Duodenal mucosa (tissue), 2 donors: ENCODE data around the gene CTBP1.

ENCODE experiments used
- H3K27ac ChIP-seq: one replicate; pipeline ENCODE4 v1.7.0; 2013; ENCODE audit warnings: low read depth, low read length
- H3K27me3 ChIP-seq, 2 donors: one replicate each; pipeline ENCODE4 v1.7.0; 2013; ENCODE audit warnings: low read length in 2 of 2, control low read depth in 1 of 2; ENCODE audit not compliant: insufficient read depth in 2 of 2, control insufficient read depth in 1 of 2
- H3K36me3 ChIP-seq, 2 donors: one replicate each; pipeline ENCODE4 v1.7.0; 2013; ENCODE audit warnings: low read length in 2 of 2, control low read depth in 1 of 2; ENCODE audit not compliant: insufficient read depth in 2 of 2, control insufficient read depth in 1 of 2
- H3K4me1 ChIP-seq, 2 donors: one replicate each; pipeline ENCODE4 v1.7.0; 2013; ENCODE audit warnings: low read length in 2 of 2, control low read depth in 1 of 2; ENCODE audit not compliant: insufficient read depth in 2 of 2, control insufficient read depth in 1 of 2
- H3K4me3 ChIP-seq, 2 donors: one replicate each; pipeline ENCODE4 v1.7.0; 2013; ENCODE audit warnings: low read length in 2 of 2, low read depth in 1 of 2
- H3K9ac ChIP-seq, 2 donors: one replicate each; pipeline ENCODE4 v1.7.0; 2013; ENCODE audit warnings: low read length in 2 of 2, low read depth in 1 of 2
- H3K9me3 ChIP-seq, 2 donors: one replicate each; pipeline ENCODE4 v1.7.0; 2013; ENCODE audit warnings: low read length in 2 of 2, control low read depth in 1 of 2; ENCODE audit not compliant: control insufficient read depth in 1 of 2

Gene CTBP1

DNA sequence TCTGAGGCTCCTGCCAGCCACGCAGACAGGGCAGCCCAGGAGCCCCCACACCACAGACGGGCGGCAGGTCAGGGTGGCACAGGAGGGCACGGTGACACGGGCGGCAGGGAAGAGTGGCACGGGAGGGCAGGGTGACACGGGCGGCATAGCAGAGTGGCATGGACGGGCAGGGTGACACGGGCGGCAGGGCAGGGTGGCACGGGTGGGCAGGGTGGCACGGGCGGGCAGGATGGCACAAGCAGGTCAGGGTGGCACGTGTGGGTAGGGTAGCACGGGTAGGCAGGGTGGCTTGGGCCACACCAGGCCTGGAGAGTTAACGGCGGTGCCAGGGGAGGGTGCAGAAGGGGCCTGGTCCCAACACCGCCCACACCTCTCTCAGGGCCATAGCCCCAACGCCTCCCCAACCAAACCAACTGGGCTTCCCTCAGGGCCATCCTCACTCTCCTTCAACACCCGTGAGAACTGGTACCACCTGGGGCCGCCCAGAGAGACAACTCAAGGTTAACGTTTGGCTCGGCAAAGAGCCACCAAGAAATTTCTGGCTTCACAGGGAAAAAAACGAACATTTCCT lies 3.4 kb downstream of the CTBP1 start:
- no peaks in the 10 kb centered on the region for H3K9me3 ChIP-seq
- H3K4me1 ChIP-seq = peaks cover 72 to 76% of the 10 kb centered on the region in 2 donors
- H3K36me3 ChIP-seq = peaks cover 4 to 7% of the 10 kb centered on the region in 2 donors
- H3K27me3 ChIP-seq = no peaks in the 10 kb centered on the region
- H3K4me3 ChIP-seq = no peak overlapping the region
- no peak overlapping the region for H3K27ac ChIP-seq
- peak overlapping the region in 1 of 2 donors; percentile 29 for H3K9ac ChIP-seq

DNA sequence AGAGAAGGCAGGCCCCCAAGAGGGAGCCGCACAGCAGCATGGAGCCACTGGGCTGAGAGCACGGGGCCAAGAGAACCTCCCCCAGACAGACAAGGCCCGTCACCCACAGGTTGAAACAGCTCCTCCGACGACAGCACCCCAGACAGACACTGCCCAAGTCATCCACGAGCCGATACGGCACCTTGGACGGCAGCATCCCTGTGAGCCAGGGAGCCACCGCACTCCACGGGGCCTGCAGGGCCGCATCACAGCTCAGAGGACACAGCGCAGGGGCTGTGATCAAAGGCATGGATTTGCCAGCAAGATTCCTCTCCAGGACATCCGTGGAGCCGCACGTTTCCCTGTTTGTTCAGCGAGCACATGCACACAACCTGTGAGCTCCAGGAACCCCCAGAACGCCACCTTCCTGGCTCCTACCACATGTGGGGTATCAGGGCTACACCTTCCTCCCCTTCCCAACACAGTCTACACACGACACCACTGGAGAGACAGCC lies 3.9 kb downstream of the CTBP1 start:
- Histone ChIP-seq H3K9ac (no peak overlapping the region), H3K4me1 (peaks cover 66 to 71% of the 10 kb centered on the region in 2 donors), H3K4me3 (no peak overlapping the region), H3K27ac (no peak overlapping the region), H3K9me3 (no peaks in the 10 kb centered on the region), H3K36me3 (peaks cover 4 to 9% of the 10 kb centered on the region in 2 donors), H3K27me3 (no peaks in the 10 kb centered on the region)

DNA sequence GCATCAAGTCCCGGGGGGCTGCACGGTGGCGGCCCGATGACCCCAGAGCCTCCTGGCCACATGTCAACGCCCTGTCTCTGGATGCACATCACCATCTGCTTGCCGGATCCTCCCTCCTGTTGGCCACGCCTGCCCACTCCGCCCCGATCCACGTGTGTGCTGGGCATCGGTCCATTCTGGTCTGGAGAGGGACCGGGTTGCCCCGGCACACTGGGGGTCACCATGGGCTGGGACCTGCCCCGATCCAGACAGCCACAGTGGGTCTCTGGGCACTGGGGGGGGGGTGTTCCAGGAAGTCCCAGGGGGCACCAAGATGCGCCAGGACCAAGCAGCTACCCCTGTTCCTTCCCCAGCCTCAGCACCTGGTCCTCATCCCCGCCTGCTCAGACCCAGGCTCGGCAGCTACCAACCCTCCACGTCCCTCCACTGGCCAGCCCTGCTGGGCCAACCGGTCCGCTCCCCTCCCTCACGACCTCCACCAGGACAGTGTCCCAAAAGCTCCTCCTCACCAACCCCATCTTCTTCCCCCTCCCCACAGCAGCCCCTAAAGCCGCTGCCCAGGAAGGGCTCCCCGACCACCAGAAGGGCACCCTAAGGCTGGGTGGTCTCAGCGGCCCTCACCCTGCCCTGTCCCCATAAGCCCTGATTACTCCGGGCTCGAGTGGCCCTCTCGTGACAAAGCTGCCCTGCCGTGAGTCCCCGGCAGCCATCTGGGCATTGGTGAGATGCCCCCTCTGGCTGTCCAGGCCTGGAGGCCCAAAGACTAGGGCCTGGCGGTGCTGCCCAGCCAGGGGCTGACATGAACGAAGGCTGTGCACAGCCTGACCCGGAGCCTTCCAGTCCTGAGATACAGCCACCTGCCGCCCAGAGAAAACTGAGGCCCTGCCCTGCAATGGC lies 4.6 kb downstream of the CTBP1 start:
- no peaks in the 10 kb centered on the region for H3K9me3 ChIP-seq
- no peak overlapping the region for H3K9ac ChIP-seq
- peaks cover 64 to 68% of the 10 kb centered on the region in 2 donors for H3K4me1 ChIP-seq
- no peak overlapping the region for H3K27ac ChIP-seq
- H3K27me3 ChIP-seq = no peaks in the 10 kb centered on the region
- H3K4me3 ChIP-seq = no peak overlapping the region
- H3K36me3 ChIP-seq = peaks cover 4 to 16% of the 10 kb centered on the region in 2 donors

DNA sequence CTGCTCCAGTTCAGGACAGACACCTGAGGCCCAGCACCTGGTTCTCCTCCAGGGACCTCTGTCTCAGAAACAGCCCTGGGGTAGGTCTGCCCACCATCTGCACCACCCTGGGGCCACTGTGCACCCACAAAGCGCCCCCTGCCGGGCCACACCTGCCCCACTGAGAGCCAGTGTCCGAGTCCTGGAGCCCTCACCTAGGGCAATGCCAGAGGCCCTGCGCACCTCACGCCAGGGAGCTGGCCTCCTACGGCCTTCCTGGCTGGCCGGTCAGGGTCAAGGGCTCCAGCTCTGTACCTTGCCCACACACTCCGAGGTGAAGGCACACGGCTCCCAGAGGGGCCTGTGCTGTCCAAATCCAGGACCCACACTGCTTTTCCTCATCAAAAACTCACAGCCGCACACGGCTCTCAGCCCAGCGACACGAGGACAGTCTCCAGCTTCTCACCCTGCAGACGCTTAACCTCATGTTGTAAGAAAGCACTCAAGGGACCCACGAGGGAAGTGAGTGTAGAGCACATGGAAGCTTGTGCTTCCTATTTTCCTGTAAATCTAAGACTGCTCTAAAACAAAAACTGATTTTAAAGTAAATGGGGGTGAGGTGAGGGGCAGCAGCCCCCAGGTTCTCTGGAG lies 5.4 kb downstream of the CTBP1 start:
- H3K27me3 ChIP-seq = no peaks in the 10 kb centered on the region
- H3K9me3 ChIP-seq = no peaks in the 10 kb centered on the region
- H3K9ac ChIP-seq = no peak overlapping the region
- peaks cover 64 to 68% of the 10 kb centered on the region in 2 donors for H3K4me1 ChIP-seq
- H3K27ac ChIP-seq = no peak overlapping the region
- H3K4me3 ChIP-seq = no peak overlapping the region
- peaks cover 4 to 20% of the 10 kb centered on the region in 2 donors for H3K36me3 ChIP-seq

DNA sequence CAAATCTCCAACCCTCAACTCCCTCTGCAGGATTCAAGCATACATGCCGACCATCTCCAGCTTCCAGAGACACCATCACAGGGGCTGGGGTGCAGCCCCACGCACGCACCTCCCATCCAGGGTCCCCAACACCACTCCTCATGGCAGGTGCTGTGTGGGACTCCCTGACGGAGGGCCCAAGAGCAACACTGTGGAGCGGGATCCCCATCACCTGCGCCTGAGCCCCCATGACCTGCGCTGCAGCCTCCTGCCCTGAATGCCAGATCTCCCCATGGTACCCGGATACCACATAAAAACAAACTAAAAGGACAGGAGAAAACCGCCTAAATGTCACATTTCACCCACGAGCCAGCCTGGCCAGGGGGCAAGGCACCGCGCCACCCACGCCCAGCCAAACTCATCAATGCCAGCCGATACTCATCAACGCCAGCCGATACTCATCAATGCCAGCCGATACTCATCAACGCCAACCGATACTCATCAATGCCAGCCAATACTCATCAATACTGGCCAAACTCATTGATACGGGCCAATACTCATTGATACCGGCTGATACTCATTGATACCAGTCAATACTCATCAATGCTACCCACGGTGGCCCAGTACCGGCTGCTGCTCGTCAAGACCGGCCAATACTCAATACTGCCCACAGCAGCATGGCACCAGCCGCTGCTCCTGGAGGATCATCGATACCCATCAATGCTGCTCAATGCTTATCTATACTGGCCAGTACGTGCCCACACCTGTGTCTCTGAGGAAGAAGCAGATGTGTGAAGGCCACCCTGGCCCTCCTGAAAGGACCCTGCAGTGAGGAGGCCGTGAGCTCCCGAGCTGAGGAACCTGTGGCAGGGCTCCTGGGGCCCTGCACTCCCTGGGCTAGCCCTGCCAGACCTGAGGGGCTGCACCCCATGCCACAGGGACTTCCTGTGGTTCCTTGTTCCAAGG lies 6.2 kb downstream of the CTBP1 start:
- Histone ChIP-seq H3K27ac (no peak overlapping the region), H3K36me3 (peaks cover 4 to 28% of the 10 kb centered on the region in 2 donors)

DNA sequence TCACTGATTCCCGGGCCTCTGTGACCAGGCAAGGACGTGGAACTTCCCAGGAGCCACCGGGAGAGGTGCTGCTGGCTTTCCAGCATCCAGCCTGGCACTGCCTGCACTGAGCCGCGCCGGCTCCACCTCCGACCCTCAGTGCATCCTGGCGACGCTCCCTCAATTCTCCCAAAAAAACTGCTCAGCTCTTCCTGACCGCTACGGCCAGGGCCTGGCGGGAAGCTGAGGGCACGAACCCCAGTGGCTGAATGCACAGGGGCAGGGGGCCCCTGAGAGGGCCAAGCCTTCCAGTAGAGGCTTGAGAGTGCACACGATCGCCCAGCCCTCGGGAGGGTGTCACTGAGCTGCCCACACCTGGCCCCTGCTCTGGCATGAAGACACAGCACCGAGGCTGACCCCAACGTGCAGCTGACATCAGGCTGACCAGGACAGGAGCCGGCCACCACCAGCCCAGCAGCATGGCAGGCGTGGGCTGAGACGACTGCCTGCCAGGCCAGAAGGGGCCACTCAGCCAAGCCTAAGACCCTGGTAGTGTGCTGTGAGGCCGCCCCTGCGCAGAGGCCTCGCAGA lies 6.9 kb downstream of the CTBP1 start:
- Histone ChIP-seq H3K4me3 (no peak overlapping the region), H3K9ac (no peak overlapping the region), H3K27ac (no peak overlapping the region), H3K9me3 (no peaks in the 10 kb centered on the region), H3K27me3 (no peaks in the 10 kb centered on the region), H3K36me3 (peaks cover 4 to 35% of the 10 kb centered on the region in 2 donors), H3K4me1 (peaks cover 60 to 63% of the 10 kb centered on the region in 2 donors)

More for the DNA sequence above, 6.2 kb downstream of the CTBP1 start:
- peaks cover 64 to 68% of the 10 kb centered on the region in 2 donors for H3K4me1 ChIP-seq
- no peaks in the 10 kb centered on the region for H3K27me3 ChIP-seq
- no peak overlapping the region for H3K9ac ChIP-seq
- H3K9me3 ChIP-seq = no peaks in the 10 kb centered on the region
- no peak overlapping the region for H3K4me3 ChIP-seq

DNA sequence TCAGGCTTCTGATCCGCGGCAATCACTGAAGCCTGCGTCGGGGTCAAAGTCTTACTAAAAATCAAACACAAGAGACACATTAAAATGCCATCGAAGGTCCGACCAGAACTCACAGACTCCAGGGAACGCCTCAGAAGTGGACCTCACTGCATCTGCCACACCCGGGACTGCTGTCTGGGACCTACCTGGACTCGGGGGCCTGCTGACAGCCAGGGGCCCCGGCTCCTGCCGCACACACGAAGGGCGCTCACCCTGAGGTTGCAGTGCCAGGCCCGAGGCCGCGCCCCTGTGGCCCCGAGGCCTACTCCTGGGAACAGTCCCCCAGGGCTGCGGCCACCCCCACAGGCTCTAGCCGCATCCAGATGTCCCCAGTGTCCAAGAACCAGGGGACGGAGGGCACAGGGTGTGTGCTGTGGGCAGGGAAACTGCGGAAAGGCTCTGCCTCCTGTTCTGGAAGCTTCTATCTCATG lies 7.4 kb downstream of the CTBP1 start:
- Histone ChIP-seq H3K9me3 (no peaks in the 10 kb centered on the region), H3K4me3 (no peak overlapping the region), H3K27ac (no peak overlapping the region), H3K36me3 (peaks cover 4 to 40% of the 10 kb centered on the region in 2 donors), H3K27me3 (no peaks in the 10 kb centered on the region), H3K9ac (no peak overlapping the region), H3K4me1 (peaks cover 55 to 58% of the 10 kb centered on the region in 2 donors)

DNA sequence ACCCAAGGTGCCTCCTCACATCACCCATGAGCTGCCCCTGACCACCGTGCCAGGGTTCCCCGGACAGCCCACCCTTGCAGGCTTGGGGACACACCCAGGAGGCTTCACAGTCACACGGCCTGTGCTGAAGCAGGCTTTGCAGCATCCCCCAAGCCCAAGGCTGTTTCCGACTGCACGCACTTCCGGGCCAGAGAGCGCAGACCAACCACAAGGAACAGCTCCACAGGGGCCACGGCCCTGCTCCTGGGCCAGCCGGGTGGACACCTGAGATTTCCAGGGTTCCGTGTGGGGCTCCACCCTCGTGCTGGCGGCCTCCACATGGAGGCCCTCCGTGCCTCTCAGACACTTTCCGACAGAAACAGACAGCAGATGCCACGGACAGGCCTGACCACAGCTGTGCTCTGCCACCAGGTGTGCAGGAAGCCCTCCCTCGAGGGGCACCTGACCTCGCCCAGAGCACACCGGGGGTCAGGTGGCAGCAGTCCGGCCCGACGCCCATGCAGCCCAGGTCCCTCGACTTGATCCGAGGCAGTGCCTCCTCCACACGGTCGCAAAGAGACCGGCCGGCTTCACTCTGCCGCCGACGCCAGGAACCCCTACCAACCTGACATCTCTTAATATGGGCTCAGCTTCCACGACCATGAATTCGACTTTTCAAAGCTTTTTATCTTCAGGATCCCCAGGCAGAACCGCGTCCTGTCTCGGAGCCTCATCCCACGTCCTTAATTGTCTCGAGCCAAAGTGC lies 8.0 kb downstream of the CTBP1 start:
- Histone ChIP-seq H3K27me3 (no peaks in the 10 kb centered on the region), H3K4me1 (peaks cover 49 to 52% of the 10 kb centered on the region in 2 donors), H3K27ac (no peak overlapping the region), H3K4me3 (no peak overlapping the region), H3K36me3 (peaks cover 7 to 44% of the 10 kb centered on the region in 2 donors), H3K9ac (no peak overlapping the region), H3K9me3 (no peaks in the 10 kb centered on the region)

DNA sequence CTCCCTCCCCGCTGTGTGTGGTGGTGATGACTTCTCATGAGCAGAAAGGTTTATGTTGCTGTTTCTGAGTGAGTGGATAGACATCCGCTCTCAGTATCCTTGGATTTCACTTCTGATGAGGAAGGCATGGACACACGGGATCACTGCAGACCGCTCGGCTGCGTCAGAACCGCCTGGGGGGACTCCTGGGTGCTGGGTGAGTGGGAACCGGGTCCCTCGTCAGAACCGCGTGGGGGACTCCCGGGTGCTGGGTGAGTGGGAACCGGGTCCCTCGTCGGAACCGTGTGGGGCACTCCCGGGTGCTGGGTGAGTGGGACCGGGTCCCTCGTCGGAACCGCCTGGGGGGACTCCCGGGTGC lies 9.0 kb downstream of the CTBP1 start:
- no peak overlapping the region for H3K9ac ChIP-seq
- peaks cover 41 to 43% of the 10 kb centered on the region in 2 donors for H3K4me1 ChIP-seq
- peaks cover 17 to 53% of the 10 kb centered on the region in 2 donors for H3K36me3 ChIP-seq
- no peaks in the 10 kb centered on the region for H3K27me3 ChIP-seq
- no peak overlapping the region for H3K4me3 ChIP-seq
- no peak overlapping the region for H3K27ac ChIP-seq
- no peaks in the 10 kb centered on the region for H3K9me3 ChIP-seq
